CD4-positive, alpha-beta T cell treated with Interleukin-15 for 1 hour (primary cell): ENCODE results near the gene IL23R.
A peak's percentile ranks its signal among the peaks of the same experiment; 100 is the strongest.
"Not testable (repeated sequence)": the region's sequence is repeated elsewhere in the genome, so short reads cannot be mapped to it uniquely, and the experiment has no call there.

Source experiments
- DNase-seq: peaks from one replicate; pipeline ENCODE4 v3.0.0-alpha.2; 2020

Gene IL23R

DNA sequence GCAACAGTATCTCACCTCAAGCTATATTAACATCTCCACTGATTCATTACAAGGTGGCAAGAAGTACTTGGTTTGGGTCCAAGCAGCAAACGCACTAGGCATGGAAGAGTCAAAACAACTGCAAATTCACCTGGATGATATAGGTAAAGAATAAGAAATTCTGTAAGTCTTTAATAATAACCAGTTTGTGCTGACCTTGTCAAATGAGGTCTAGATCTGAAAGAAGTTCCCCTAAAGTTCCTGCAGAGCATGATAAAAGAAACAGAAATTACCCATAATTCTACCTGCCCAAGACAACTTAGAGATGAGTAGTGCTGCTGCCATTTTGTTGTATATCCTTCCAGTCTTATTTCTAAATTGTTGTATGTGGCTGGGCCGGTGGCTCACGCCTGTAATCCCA lies 34.5 kb downstream of the IL23R start:
- no peak for DNase-seq

DNA sequence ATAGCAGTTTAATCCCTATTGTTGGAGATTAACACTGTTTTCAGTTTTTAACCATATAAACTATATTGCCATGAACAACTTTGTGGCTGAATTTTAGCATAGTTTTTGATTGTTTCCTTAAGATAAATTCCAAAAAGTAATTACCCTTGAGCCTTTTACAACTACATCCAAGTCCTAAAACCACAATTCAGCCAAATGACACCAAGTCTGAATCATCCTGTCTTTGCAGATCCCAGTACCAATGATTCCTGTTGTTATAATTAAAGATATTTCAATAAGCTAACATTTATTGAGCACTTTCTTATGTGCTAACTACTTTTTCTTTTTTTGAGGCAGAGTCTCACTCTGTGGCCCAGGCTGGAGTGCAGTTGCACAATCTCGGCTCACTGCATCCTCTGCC lies 35.6 kb downstream of the IL23R start:
- no peak for DNase-seq

DNA sequence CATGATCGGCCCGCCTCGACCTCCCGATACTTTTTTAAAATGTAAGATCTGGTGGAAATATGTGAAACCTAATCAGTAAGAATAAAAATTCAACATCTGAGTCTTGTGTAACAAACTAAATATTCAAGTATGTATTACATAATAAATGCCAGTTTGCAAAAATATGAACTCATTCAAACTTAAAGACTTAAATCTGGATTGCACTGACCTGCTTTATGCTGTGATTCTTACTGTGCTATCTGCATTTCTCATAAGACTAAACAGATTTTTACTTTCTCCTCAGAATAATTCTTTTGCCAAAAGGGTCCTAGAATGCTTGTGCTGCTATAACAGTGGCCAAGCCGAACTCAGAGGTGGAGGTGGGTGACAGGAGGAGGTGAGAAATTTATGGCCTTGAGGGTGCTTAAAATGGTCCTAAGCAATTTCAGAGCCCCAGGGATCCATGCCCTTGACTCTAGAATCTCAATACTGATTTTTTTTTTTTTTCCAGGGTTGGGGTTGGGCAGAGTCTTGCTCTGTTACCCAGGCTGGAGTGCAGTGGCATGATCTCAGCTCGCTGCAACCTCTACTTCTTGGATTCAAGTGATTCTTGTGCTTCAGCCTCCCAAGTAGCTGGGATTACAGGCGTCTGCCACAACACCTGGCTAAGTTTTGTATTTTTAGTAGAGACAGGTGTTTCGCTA lies 38.2 kb downstream of the IL23R start:
- no peak for DNase-seq

DNA sequence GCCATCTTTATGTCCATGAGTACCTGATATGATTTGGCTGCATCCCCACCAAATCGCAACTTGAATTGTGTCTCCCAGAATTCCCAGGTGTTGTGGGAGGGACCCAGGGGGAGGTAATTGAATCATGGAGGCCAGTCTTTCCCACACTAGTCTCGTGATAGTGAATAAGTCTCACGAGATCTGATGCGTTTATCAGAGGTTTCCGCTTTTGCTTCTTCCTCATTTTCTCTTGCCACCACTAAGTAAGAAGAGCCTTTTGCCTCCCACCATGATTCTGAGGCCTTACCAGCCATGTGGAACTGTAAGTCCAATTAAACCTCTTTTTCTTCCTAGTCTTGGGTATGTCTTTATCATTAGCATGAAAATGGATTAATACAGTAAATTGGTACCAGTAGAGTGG lies 41.1 kb downstream of the IL23R start:
- not testable (repeated sequence) for DNase-seq

DNA sequence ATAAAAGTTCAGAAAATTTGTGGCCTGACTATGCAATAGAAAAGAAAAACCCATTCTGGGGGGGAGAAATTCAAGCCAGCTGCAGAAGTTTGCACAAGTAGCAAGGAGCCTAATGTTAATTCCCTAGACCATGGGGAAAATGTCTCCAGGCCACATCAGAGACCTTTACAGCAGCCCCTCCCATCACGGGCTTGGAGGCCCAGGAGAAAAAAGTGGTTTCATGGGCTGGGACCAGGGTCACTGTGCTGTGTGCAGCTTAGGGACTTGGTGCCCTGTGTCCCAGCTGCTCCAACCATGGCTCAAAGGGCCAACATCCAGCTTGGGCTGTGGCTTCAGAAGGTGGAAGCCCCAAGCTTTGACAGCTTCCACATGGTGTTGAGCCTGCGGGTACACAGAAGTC lies 42.0 kb downstream of the IL23R start:
- no peak for DNase-seq

DNA sequence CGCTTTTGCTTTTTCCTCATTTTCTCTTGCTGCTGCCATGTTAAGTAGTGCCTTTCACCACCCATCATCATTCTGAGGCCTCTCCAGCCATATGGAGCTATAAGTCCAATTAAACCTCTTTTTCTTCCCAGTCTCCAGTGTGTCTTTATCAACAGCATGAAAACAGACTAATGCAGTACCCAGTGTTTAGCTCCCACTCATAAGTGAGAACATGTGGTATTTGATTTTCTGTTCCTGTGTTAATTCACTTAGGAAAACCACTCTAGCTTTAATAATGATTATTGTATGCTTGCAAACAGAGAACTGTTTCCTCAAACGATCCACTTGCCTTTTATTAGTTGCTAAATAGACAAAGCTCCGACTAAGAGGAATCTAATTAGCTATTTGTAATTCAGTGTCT lies 43.3 kb downstream of the IL23R start:
- no peak for DNase-seq

DNA sequence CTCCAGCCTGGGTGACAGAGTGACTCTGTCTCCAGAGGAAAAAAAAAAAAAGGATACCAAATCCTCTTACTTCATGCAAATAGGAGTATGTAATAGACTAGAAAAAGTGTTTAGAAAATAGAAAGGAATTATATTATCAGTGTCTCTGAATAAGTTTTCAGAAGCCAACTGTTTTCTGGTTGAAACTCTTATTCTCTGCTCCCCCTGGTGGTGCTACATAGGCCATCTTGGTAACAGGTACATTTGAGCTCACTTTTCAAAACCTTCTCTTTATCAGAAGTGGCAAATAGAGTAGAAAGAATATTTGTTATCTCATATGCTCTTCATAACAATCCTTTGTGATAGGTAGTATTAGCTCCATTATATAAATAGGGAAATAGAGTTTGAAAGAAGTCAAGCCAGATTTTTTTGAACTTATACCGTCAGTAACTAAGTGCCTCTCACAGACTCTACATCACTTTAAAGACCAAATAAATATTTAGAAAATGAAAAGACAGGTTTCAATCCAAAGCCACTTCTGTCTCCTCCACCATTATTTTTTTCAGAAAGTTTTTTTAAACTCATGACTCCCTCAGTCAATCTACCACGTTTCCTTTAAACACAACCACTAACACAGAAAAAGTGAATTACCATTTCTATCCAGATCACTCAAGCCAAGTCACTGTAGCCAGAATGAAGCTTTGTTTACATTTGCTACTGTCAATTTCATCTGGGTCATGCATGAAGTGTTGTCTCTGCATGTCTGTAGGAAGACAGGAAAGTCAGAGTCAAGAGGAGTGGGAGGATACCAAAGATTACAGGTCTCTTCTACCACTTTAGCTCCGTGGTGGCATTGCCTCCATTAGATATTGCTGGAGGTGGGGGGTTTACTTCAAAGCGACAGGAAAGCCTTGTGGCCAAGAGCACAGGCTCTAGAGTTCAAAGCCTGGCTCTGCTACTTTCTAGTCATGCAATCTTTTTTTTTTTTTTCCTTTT lies 45.6 kb downstream of the IL23R start:
- peak; percentile 22 for DNase-seq

DNA sequence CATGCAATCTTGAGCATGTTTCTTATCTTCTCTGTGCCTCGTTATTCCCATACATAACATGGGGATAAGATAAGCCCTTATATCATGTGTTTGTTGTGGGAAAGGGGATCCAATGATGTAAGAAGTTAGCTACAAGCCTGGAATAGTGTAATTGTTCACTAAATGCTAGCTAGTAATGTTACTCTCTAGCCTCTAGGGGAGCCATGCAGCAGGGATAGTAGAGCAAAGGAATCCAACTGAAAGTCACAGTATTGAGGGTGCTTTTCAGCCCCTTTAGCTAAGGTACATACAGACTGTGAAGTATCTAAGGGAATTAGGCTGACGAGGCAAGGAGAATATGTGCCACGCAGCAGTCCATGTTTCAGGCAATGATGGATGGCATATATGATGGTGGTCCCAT lies 46.9 kb downstream of the IL23R start:
- no peak for DNase-seq

DNA sequence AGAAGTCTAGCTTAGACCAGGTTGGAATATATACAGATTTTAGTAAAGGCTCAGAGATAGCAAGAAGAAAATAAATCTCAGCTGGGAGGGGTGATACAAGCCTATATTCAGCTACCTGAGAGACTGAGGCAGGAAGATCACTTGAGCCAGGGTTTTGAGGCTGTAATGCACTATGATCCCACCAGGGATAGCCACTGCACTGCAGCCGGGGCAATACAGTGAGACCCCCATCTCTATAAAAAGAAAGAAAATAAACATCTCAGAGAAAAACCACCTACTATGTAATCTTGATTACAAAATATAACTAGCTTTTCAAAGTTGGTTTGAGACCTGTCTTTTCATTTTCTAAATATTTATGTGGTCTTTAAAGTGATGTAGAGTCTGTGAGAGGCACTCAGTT lies 47.7 kb downstream of the IL23R start:
- DNase-seq, result no peak

DNA sequence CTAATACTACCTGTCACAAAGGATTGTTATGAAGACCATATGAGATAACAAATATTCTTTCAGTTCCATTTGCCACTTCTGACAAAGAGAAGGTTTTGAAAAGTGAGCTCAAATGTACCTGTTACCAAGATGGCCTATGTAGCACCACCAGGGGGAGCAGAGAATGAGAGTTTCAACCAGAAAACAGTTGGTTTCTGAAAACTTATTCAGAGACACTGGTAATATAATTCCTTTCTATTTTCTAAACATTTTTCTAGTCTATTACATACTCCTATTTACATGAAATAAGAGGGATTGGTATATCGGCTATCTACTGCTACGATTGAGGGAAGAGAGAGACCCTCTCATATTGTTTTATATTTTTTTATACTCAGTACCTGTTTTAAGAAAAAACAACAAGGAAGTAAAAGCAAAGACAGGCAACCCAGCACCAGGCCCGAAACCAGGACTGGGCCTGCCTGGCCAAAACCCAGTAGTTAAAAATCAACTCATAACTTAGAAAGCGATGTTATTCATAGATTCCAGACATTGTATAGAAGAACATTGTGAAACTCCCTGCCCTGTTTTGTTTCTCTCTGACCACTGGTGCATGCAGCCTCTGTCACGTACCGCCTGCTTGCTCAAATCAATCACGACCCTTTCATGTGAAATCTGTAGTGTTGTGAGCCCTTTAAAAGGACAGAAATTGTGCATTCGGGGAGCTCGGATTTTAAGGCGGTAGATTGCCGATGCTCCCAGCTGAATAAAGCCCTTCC lies 48.3 kb downstream of the IL23R start:
- DNase-seq, result no peak

DNA sequence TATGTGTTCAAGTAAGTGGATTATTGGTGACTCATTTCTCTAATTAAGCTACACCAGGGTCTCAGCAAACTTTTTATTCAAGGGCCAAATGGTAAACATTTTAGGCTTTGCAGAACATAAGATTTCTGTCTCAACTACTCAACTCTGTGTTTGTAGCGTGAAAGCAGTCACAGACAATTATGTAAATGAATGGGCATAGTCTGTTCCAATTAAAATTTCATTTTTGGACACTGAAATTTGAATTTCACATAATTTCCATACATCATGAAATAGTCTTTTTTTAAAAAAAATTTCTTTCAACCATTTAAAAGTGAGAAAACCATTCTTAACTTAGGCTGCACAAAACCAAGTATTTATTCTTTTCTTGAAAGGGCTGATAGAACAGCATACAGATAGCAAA lies 50.1 kb downstream of the IL23R start:
- DNase-seq, result no peak

DNA sequence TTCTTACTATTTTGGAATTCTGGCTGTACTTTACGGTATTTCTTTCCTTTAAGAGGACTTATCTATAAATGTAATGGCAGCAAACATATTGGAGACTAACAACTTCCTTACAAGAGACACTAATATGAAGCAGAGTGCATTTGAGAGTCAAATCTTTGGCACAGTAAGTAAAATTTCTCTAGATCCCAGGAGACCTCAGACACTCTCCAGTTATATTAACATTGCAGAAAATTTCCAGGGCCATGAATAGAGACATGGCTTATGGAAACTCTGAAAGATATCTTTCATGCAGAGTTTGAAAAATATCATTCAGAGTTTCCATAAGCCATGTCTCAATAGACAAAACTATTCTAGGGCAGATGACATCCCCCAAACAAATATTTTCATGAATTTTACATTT lies 51.2 kb downstream of the IL23R start:
- no peak for DNase-seq

DNA sequence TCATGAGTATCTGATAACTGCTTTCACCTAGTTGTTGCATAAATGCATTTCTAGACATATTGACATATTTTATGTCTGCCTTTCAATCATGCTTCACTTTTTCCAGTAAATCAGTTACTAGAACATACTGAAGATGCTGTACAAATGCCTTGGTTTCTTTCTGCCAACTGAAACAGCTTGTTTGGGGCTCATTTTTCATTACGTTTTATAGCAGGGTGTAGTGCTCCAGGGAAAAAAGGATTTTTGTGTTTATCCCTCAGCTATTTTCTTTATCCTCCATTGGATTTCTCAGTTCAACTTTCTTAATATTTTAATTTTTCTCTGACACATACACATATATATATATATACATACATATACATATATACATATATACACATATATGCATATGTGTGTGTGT lies 51.7 kb downstream of the IL23R start:
- no peak for DNase-seq

DNA sequence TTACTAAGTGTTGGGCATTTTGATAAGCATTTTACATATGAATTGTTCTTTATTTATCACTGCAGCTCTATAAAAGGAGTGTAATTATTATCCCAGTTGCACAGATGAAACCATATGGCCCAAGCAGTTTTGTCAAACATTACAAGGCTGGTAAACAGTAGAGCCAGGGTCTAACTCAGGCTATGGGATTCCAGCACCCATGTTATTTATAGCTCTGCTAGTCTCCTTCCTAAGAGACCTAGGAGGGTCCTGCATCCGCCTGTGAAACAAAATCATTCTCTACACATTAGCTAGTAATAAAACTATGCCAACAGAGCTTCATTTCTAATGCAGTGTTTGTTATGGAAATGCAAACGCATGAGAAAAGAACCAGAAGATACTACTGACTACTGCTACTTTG lies 58.6 kb downstream of the IL23R start:
- DNase-seq, result no peak

DNA sequence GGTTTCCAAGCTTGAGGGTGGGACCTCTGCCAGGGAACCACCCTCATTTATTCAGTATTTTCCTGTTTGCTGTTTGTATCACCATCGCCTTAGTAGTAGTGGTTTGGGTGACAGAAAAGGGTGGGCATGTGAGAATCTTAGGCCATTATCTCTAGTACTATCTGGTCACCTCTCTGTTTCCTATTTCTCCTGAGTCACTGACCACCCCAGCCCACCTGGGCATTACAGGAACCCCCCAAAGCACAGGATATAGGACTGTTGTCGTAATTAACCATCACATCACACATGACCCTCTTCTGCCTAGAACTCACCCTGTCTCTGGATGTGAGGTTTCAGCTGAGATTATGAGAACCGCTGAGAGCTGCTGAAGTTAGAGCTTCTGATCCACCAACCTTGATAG lies 60.4 kb downstream of the IL23R start:
- peak; percentile 22 for DNase-seq

DNA sequence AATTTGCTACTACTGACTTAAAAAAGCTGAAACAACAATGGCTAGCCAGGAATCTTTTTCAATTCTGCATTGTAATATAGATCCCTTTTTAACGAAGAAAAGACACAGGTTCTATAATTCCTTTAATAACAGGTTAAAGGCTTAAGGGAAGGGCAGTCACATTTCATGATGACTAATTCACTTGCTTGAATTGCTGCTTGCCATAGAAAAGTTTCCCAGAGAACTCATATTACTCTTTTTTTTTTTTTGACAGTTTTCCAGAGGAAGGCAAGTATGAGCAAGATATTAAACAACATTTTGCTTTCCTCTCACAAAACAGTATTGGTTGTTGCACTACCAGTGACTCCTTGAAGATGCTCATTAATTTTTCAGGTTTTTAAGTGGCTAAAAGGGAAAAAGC lies 60.9 kb downstream of the IL23R start:
- no peak for DNase-seq

DNA sequence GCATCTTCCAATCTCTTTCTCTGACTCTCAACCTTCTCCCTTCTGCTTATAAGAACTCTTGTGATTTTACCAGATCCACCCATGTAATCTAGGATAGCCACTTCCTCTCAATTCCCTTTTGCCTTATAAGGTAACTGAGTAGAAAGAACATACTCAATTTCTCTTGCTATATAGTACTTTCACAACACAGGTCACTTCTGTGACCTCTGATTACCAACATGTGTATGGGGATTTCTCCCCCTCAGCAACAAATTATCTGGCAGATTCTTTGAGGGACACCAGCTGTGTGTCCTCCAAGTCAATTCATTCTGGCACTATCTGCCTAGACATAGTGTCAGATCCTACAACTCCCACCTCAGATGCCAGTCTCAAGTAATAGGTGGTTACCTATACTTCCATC lies 62.5 kb downstream of the IL23R start:
- DNase-seq, result no peak

DNA sequence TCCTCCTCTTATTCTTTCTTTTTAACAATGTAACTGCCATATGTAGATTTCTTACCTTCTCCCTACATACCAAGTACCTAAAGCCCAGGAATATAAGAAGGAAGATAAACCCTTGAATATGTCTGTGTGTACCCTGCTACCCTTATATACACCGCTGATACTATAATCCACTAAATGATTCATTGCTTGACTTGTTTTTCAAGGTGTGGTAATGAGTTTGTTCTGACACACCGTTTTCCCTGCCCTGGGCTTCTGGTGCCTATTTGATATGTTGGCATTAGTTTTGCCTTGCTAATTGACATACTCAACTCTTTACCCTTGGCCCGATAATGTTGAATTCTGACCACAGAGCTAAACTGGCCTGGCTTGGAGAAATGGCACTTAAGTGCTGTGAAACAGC lies 64.3 kb downstream of the IL23R start:
- DNase-seq, result no peak

DNA sequence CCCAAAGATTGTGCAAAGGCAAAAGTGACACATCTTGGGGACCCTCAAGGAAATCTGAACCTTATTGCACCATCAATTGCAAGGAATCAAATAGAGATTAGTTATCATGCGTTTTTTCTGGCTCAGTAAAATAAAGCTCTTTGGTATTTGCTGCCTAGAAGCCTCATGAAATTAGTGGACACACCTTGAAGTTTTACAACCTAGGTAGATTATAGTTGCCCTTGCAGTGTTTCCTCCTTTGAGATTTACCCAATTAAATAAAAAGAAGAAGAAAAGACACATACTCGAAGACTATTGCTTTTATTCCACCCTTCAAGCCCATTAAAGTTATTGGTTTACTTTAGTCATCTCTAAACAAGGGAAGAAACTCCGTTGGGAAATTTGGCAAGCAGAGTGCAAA lies 70.0 kb downstream of the IL23R start:
- DNase-seq, result no peak

DNA sequence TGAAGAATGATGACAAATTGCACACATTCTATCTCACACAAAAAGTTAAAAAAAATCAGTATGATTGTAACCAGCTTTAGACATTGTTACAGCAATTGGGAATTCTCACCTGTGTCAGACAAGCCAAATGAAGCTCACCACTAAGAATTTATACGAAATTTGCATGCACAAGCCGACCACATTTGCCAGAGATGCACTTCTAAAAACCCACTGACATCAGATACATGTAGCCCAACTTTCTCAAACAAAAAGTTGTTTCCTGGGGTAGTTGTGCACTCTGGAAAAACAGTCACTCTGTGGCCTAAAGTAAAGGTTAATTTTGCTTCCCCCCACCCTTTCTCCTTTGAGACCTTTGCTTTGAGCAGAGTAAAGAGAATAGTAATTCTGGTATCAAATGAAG lies 73.5 kb downstream of the IL23R start:
- no peak for DNase-seq

DNA sequence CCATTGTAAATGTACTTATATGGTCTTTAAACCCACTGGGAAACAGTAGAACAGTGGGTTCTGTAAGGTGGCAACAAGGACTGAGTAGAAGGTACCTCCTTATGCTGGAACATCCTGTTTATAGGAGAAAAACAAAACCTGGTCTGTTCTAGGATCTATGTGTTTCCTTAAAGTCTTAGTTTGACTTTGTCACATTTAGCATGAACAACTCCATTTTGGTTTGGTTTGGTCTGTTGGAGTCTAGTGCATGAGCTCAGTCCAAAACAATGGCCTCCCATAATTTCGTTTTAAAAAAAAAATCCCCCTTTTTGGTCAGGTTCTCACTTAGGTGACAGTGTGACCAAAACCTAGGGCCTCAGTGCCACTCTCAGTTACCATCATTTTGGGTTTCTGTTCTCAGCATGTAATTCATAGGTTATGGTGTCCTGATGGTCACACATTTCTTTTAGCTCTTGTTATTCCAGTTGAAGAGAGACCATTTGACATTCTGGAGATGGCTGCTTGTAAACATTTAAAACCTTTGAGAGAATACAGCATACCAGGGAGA lies 75.0 kb downstream of the IL23R start:
- DNase-seq, result no peak

DNA sequence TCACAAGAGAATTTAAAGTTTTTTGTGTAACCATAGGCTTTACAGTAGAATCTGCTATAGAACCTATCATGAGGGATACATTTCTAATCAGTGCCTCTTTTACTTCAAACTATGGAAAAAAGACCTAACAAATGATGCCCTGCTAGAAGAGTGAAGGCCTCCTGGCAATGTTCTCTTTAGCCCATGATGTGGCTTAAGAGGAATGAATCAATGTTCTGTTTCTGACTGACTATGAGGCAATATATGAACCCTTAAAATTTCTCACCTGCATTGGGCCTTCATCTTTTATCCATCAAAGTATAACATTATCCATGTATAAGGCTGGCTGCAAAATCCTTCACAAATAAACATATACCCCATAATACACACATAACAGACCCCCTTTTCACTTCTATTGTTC lies 75.8 kb downstream of the IL23R start:
- DNase-seq, result no peak

DNA sequence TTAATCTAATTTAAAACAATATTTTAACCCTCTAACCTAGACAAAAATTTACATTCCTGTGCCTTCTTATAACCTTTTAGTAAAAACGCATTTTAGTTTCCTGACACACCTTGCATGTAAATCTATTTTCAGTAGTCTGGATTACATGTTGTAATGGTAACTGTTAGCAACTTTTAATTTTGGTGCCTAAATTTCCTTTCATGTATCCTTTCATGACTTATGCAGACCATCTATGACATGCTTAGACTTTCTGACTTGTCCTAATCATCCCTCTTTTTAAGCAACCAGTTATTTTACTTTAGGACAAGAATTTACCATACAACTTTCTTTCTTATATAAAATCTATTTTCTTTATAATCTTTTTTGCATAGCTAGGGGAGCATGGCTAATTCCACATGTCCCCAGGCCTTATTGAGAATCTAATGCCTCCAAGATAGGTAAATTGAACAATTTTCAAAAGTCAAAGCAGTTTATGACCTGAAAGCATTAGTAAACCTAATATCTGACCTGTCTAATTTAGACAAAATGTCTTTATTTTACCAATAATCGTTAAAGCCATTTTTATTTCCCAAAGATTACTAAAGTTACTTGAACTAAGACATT lies 83.9 kb downstream of the IL23R start:
- DNase-seq, result no peak
